Kasumi-1 (cell line): ENCODE results near the gene COL6A6.

ENCODE experiments used
- DNase-seq, 2 experiments: peaks; one replicate each; lab custom pipeline; 2025; lab: John Stamatoyannopoulos, UW

The COL6A6 gene

GRCh38 chr3:130516645-130517512 is at the start of gene COL6A6:
Gene COL6A6, plus strand, starts transcription at chr3:130517177. Its CDS starts 43,188 bp downstream, at chr3:130560365.
- DNase-seq = no peak

- DNase-seq = no peak
These were observed 48.7 kb upstream of the COL6A6 start for GRCh38 chr3:130468311-130468710.

- no peak for DNase-seq
These were observed 46.9 kb upstream of the COL6A6 start for GRCh38 chr3:130470126-130470525.

- no peak for DNase-seq
These were observed 43.6 kb upstream of the COL6A6 start for GRCh38 chr3:130473416-130473815.

GRCh38 chr3:130480736-130481135 is 36.2 kb upstream of the COL6A6 start:
- peak; percentile 58 to 80 for DNase-seq

- no peak for DNase-seq
These were observed 28.7 kb upstream of the COL6A6 start for GRCh38 chr3:130488288-130488687.

- no peak for DNase-seq
These were observed 28.1 kb upstream of the COL6A6 start for GRCh38 chr3:130488769-130489450.

GRCh38 chr3:130490241-130490640 is 26.7 kb upstream of the COL6A6 start:
- DNase-seq = no peak

GRCh38 chr3:130491431-130491830 is 25.5 kb upstream of the COL6A6 start:
- no peak for DNase-seq

- DNase-seq = no peak
These were observed 12.3 kb upstream of the COL6A6 start for GRCh38 chr3:130504701-130505100.

- no peak for DNase-seq
These were observed 10.9 kb upstream of the COL6A6 start for GRCh38 chr3:130506031-130506430.

- DNase-seq = no peak
These were observed 9.2 kb upstream of the COL6A6 start for GRCh38 chr3:130507746-130508145.

- DNase-seq = no peak
These were observed 8.0 kb upstream of the COL6A6 start for GRCh38 chr3:130509008-130509407.

- no peak for DNase-seq
These were observed 2.3 kb upstream of the COL6A6 start for GRCh38 chr3:130514681-130515080.

GRCh38 chr3:130515755-130516154 is 1.2 kb upstream of the COL6A6 start:
- DNase-seq = no peak

- no peak for DNase-seq
These were observed 625 bp downstream of the COL6A6 start for GRCh38 chr3:130517602-130518001.

- no peak for DNase-seq
These were observed 2.8 kb downstream of the COL6A6 start for GRCh38 chr3:130519754-130520153.

GRCh38 chr3:130522399-130522798 is 5.4 kb downstream of the COL6A6 start:
- DNase-seq = no peak

- no peak for DNase-seq
These were observed 10.4 kb downstream of the COL6A6 start for GRCh38 chr3:130527426-130527825.

- no peak for DNase-seq
These were observed 11.1 kb downstream of the COL6A6 start for GRCh38 chr3:130528120-130528519.

- no peak for DNase-seq
These were observed 12.7 kb downstream of the COL6A6 start for GRCh38 chr3:130529486-130530215.

- DNase-seq = no peak
These were observed 16.3 kb downstream of the COL6A6 start for GRCh38 chr3:130533247-130533646.
